ENCODE data around the gene NDUFC1.
"Not testable (repeated sequence)": the region's sequence is repeated elsewhere in the genome, so short reads cannot be mapped to it uniquely, and the experiment has no call there.

The NDUFC1 gene

GRCh38 chr4:139301821-139302611 is at the start of gene NDUFC1:
Gene NDUFC1, minus strand, starts transcription at chr4:139302477. Its CDS starts 6,679 bp downstream, at chr4:139295798.
- H3K27me3 ChIP-seq, result no peaks in the 10 kb centered on the region
- H3K4me1 ChIP-seq, result peaks cover 31% of the 10 kb centered on the region
- H3K9ac ChIP-seq, result peak within 1 kb of the TSS; percentile 97
- peaks cover 19% of the 10 kb centered on the region for H3K9me3 ChIP-seq
- H3K36me3 ChIP-seq, result peaks cover 32% of the 10 kb centered on the region
- H3K4me3 ChIP-seq, result peak within 1 kb of the TSS; percentile 97
- H3K27ac ChIP-seq, result peak within 1 kb of the TSS; percentile 98
- H3K4me2 ChIP-seq, result peak within 1 kb of the TSS; percentile 89
- peaks cover 56% of the 10 kb centered on the region for H4K20me1 ChIP-seq
- TF ChIP-seq Cebpa-rat (IDR thresholded peaks at IDR 0.05), result no peak

- H3K4me1 ChIP-seq, result no peaks in the 10 kb centered on the region
- no peaks in the 10 kb centered on the region for H3K27me3 ChIP-seq
- H3K4me2 ChIP-seq, result no peak overlapping the region
- peaks cover 80% of the 10 kb centered on the region for H3K36me3 ChIP-seq
- no peak overlapping the region for H3K9ac ChIP-seq
- no peak overlapping the region for H3K27ac ChIP-seq
- TF ChIP-seq Cebpa-rat (IDR thresholded peaks at IDR 0.05), result no peak
- H3K9me3 ChIP-seq, result no peaks in the 10 kb centered on the region
- peaks cover 92% of the 10 kb centered on the region for H4K20me1 ChIP-seq
- no peak overlapping the region for H3K4me3 ChIP-seq
Observed at GRCh38 chr4:139337612-139338011, 35.3 kb upstream of the NDUFC1 start.

GRCh38 chr4:139333046-139333445 is 30.8 kb upstream of the NDUFC1 start:
- H3K4me1 ChIP-seq, result no peaks in the 10 kb centered on the region
- no peak for TF ChIP-seq Cebpa-rat (IDR thresholded peaks at IDR 0.05)
- no peak overlapping the region for H3K27ac ChIP-seq
- no peak overlapping the region for H3K4me3 ChIP-seq
- H4K20me1 ChIP-seq, result peaks cover 94% of the 10 kb centered on the region
- no peak overlapping the region for H3K4me2 ChIP-seq
- peaks cover 70% of the 10 kb centered on the region for H3K36me3 ChIP-seq
- peaks cover 14% of the 10 kb centered on the region for H3K9me3 ChIP-seq
- H3K9ac ChIP-seq, result no peak overlapping the region
- H3K27me3 ChIP-seq, result no peaks in the 10 kb centered on the region

- Histone ChIP-seq H3K4me1 (no peaks in the 10 kb centered on the region), H4K20me1 (peaks cover 97% of the 10 kb centered on the region), H3K9ac (no peak overlapping the region), H3K9me3 (peaks cover 21% of the 10 kb centered on the region), H3K27me3 (no peaks in the 10 kb centered on the region), H3K4me3 (no peak overlapping the region), H3K4me2 (no peak overlapping the region), H3K36me3 (peaks cover 73% of the 10 kb centered on the region), H3K27ac (no peak overlapping the region)
- no peak for TF ChIP-seq Cebpa-rat (IDR thresholded peaks at IDR 0.05)
Observed at GRCh38 chr4:139331185-139331584, 28.9 kb upstream of the NDUFC1 start.

- Histone ChIP-seq H3K9me3 (peaks cover 21% of the 10 kb centered on the region), H3K9ac (no peak overlapping the region), H3K4me1 (no peaks in the 10 kb centered on the region), H3K27me3 (no peaks in the 10 kb centered on the region), H3K4me3 (no peak overlapping the region), H4K20me1 (peaks cover 100% of the 10 kb centered on the region), H3K4me2 (no peak overlapping the region), H3K27ac (no peak overlapping the region), H3K36me3 (peaks cover 70% of the 10 kb centered on the region)
- no peak for TF ChIP-seq Cebpa-rat (IDR thresholded peaks at IDR 0.05)
Observed at GRCh38 chr4:139330283-139330682, 28.0 kb upstream of the NDUFC1 start.

- H3K27ac ChIP-seq, result no peak overlapping the region
- no peak for TF ChIP-seq Cebpa-rat (IDR thresholded peaks at IDR 0.05)
Observed at GRCh38 chr4:139329665-139330200, 27.5 kb upstream of the NDUFC1 start.

GRCh38 chr4:139324620-139325019 is 22.3 kb upstream of the NDUFC1 start:
- H3K27ac ChIP-seq, result no peak overlapping the region
- H3K4me2 ChIP-seq, result no peak overlapping the region
- H3K36me3 ChIP-seq, result peaks cover 44% of the 10 kb centered on the region
- H3K4me1 ChIP-seq, result no peaks in the 10 kb centered on the region
- TF ChIP-seq Cebpa-rat (IDR thresholded peaks at IDR 0.05), result no peak
- H3K4me3 ChIP-seq, result no peak overlapping the region
- H3K9ac ChIP-seq, result no peak overlapping the region
- H4K20me1 ChIP-seq, result peaks cover 100% of the 10 kb centered on the region
- H3K27me3 ChIP-seq, result no peaks in the 10 kb centered on the region
- peaks cover 43% of the 10 kb centered on the region for H3K9me3 ChIP-seq

More at GRCh38 chr4:139329665-139330200, 27.5 kb upstream of the NDUFC1 start:
- Histone ChIP-seq H4K20me1 (peaks cover 100% of the 10 kb centered on the region), H3K9me3 (peaks cover 21% of the 10 kb centered on the region), H3K4me1 (no peaks in the 10 kb centered on the region), H3K9ac (no peak overlapping the region), H3K4me3 (no peak overlapping the region), H3K27me3 (no peaks in the 10 kb centered on the region), H3K36me3 (peaks cover 65% of the 10 kb centered on the region), H3K4me2 (no peak overlapping the region)

- H4K20me1 ChIP-seq, result peaks cover 100% of the 10 kb centered on the region
- H3K27me3 ChIP-seq, H3K27ac ChIP-seq, H3K4me2 ChIP-seq, H3K4me3 ChIP-seq, H3K9ac ChIP-seq, H3K4me1 ChIP-seq: not testable (repeated sequence)
- H3K36me3 ChIP-seq, result peaks cover 39% of the 10 kb centered on the region
- peaks cover 36% of the 10 kb centered on the region for H3K9me3 ChIP-seq
Observed at GRCh38 chr4:139322541-139322940, 20.3 kb upstream of the NDUFC1 start.

- H3K4me2 ChIP-seq, H3K9ac ChIP-seq, H3K4me1 ChIP-seq, H3K4me3 ChIP-seq, H3K27me3 ChIP-seq, H3K27ac ChIP-seq: not testable (repeated sequence)
- peaks cover 39% of the 10 kb centered on the region for H3K9me3 ChIP-seq
- H4K20me1 ChIP-seq, result peaks cover 100% of the 10 kb centered on the region
- H3K36me3 ChIP-seq, result peaks cover 39% of the 10 kb centered on the region
Observed at GRCh38 chr4:139322070-139322469, 19.8 kb upstream of the NDUFC1 start.

- H3K4me3 ChIP-seq, result no peak overlapping the region
- no peaks in the 10 kb centered on the region for H3K27me3 ChIP-seq
- no peak overlapping the region for H3K4me2 ChIP-seq
- H3K4me1 ChIP-seq, result no peaks in the 10 kb centered on the region
- H4K20me1 ChIP-seq, result peaks cover 96% of the 10 kb centered on the region
- no peak overlapping the region for H3K27ac ChIP-seq
- peaks cover 64% of the 10 kb centered on the region for H3K9me3 ChIP-seq
- no peak for TF ChIP-seq Cebpa-rat (IDR thresholded peaks at IDR 0.05)
- H3K9ac ChIP-seq, result no peak overlapping the region
- peaks cover 48% of the 10 kb centered on the region for H3K36me3 ChIP-seq
Observed at GRCh38 chr4:139319571-139319970, 17.3 kb upstream of the NDUFC1 start.
